A673 (cell line): ENCODE measurements around the gene ZNF641. TPM values are rescaled to one million over a fixed set of nuclear protein-coding genes. Genes with fewer than 3 reads are reported as not detected.

ENCODE experiments used
- BruUV-seq: library from RNA; stranded (reverse); fragments of 400-500 nt; replicated peaks from 2 replicates; lab custom pipeline; 2021; lab: Mats Ljungman, UMichigan
- CTCF ChIA-PET: fragments of 300-600 bp; sonication (Branson Sonifier 250); formaldehyde crosslinking; loops from one replicate; lab custom pipeline; 2022; ENCODE audit warnings: antibody characterized with exemption; lab: Charles Lee
- POLR2A ChIA-PET: fragments of 300-600 bp; sonication (Branson Sonifier 250); formaldehyde crosslinking; loops from one replicate; lab custom pipeline; 2022; ENCODE audit warnings: antibody characterized with exemption; ENCODE audit not compliant: low non-redundant PET; lab: Charles Lee
- DNase-seq: peaks from one replicate; pipeline ENCODE4 v3.0.0-alpha.2; 2015; ENCODE audit warnings: low spot score
- H3K27ac ChIP-seq: fragments of 200-600 bp; sonication (generic); 2 replicates; pipeline ENCODE4 v1.5.1; 2016; ENCODE audit warnings: mixed run types, low read depth, mild to moderate bottlenecking, mixed read lengths, antibody characterized with exemption, low read length; ENCODE audit not compliant: poor library complexity, severe bottlenecking
- H3K27me3 ChIP-seq: fragments of 200-600 bp; sonication (generic); replicated peaks from 2 replicates; pipeline ENCODE4 v1.6.1; 2017; ENCODE audit warnings: mixed run types, low read depth, mild to moderate bottlenecking, mixed read lengths, antibody characterized with exemption, low read length; ENCODE audit not compliant: insufficient read depth, poor library complexity
- H3K36me3 ChIP-seq: fragments of 200-600 bp; sonication (generic); 2 replicates; pipeline ENCODE4 v1.6.1; 2016; ENCODE audit warnings: mixed run types, mild to moderate bottlenecking, mixed read lengths, antibody characterized with exemption, low read length; ENCODE audit not compliant: insufficient read depth, poor library complexity, severe bottlenecking
- H3K4me1 ChIP-seq: fragments of 200-600 bp; sonication (generic); 2 replicates; pipeline ENCODE4 v1.6.1; 2017; ENCODE audit warnings: mixed run types, mild to moderate bottlenecking, mixed read lengths, antibody characterized with exemption, low read length; ENCODE audit not compliant: insufficient read depth, poor library complexity, severe bottlenecking
- H3K4me3 ChIP-seq: fragments of 200-600 bp; sonication (generic); 2 replicates; pipeline ENCODE4 v1.5.1; 2016; ENCODE audit warnings: low read depth, mixed run types, mild to moderate bottlenecking, mixed read lengths, low read length; ENCODE audit not compliant: poor library complexity, severe bottlenecking
- H3K9me3 ChIP-seq: fragments of 200-600 bp; sonication (generic); 2 replicates; pipeline ENCODE4 v1.6.1; 2016; ENCODE audit warnings: mixed run types, low read depth, mild to moderate bottlenecking, mixed read lengths, antibody characterized with exemption, low read length; ENCODE audit not compliant: poor library complexity, severe bottlenecking
- EZH2 ChIP-seq: fragments of 200-600 bp; sonication (generic); IDR thresholded peaks from 2 replicates; pipeline ENCODE4 v1.6.1; 2017; ENCODE audit warnings: borderline replicate concordance, low read depth, mild to moderate bottlenecking, mixed read lengths, antibody characterized with exemption, low read length; ENCODE audit not compliant: poor library complexity, severe bottlenecking
- intact Hi-C: fragments of 100-400 bp; cut with micrococcal nuclease; formaldehyde crosslinking; loops from one replicate; pipeline ENCODE4 v1.10.0; 2022; ENCODE audit not compliant: unreplicated experiment
- total RNA-seq: library from RNA; stranded (reverse); gene quantifications from 2 replicates; pipeline ENCODE4 v1.2.3, GENCODE V29; 2021

ZNF641 gene
- total RNA-seq, 1 experiment from 2014 or later, result 9.9 TPM

DNA sequence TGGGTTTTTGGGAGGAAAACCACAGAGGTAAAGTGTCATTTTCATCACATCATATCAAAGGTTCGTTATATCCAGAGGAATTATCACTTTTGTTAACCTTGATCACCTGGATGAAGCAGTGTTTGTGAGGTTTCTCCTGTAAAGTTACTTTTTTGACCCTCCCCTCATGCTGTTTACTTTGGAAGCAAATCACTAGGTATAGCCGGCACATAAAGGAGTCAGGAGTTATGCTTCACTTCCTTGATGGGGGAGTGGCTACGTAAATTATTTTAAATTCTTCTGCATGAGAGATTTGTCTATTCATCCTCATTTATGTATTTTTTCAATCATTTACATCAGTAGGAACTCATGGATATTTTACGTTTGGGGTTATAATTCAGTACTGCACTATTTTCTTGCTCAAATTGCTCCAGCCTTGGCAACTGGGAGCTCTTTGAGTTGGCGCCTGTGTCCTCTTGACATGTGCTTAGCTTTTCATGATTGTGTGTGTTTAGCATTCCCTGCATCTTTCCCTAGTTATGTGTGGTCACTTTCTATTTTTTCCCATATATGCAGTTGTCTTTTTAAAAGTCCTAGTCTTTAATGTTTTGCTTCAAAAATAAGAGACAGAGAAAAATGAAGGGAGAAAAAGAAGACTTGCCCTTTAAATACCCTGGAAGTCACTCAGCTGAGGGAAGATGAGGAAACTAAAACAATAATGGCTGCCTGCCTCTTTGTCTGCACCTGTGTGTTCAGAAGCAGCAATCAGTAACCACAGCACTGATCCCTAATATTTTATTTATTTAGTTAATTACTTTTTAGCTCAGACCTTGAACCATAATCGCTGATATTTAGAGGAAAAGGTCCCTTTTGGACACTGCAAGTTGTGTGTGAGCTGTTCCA is 62.1 kb downstream of the ZNF641 start:
- no peaks in the 10 kb centered on the region for H3K9me3 ChIP-seq
- TF ChIP-seq EZH2, result no peak
- no peak for DNase-seq
- no peak overlapping the region for H3K4me3 ChIP-seq
- no peaks in the 10 kb centered on the region for H3K4me1 ChIP-seq
- no peak overlapping the region for H3K27ac ChIP-seq
- CTCF ChIA-PET, result no interaction called here
- BruUV-seq, result no TSS peak
- intact Hi-C loops, result no loop called here
- no peaks in the 10 kb centered on the region for H3K36me3 ChIP-seq
- no peaks in the 10 kb centered on the region for H3K27me3 ChIP-seq
- POLR2A ChIA-PET, result no interaction called here

Other genes with a start within 250 kb of the ZNF641 start
- 39.4 and 41.6 TPM in 2 replicates for gene SENP1, start 244.8 kb downstream of the ZNF641 start, total RNA-seq
- gene PFKM, start 231.6 kb downstream of the ZNF641 start, total RNA-seq, result 114 and 130 TPM in 2 replicates
- 23.5 and 24.1 TPM in 2 replicates for gene ASB8, start 193.4 kb downstream of the ZNF641 start, total RNA-seq
- gene CCDC184, start 167.3 kb downstream of the ZNF641 start, total RNA-seq, result 0.63 and 0.69 TPM in 2 replicates
- gene OR10AD1, start 147.6 kb downstream of the ZNF641 start, total RNA-seq, result not detected in 2 replicates
- not detected in 2 replicates for gene ANP32D, start 121.6 kb upstream of the ZNF641 start, total RNA-seq
- not detected in 2 replicates for gene C12orf54, start 131.6 kb upstream of the ZNF641 start, total RNA-seq
- not detected in 2 replicates for gene OR8S1, start 174.7 kb upstream of the ZNF641 start, total RNA-seq
- not detected in 2 replicates for gene LALBA, start 219.1 kb upstream of the ZNF641 start, total RNA-seq